Ovary (tissue), 9 donors: ENCODE measurements around the gene TOMM70. TPM values are rescaled to one million over a fixed set of nuclear protein-coding genes. Genes with fewer than 3 reads are reported as not detected.

ENCODE experiments used
- DNase-seq, 5 donors: peaks; one replicate each; pipeline ENCODE4 v3.0.0-alpha.2; 2019 to 2020
- H3K27ac ChIP-seq, 2 donors: fragments of 200-600 bp; one replicate each; pipeline versions ENCODE4 v1.5.1 to v1.8.0; 2019 to 2022
- H3K27me3 ChIP-seq: fragments of 200-600 bp; one replicate; pipeline ENCODE4 v1.8.0; 2022
- H3K36me3 ChIP-seq: fragments of 200-600 bp; sonication (generic); one replicate; pipeline ENCODE4 v1.5.1; 2019
- H3K4me1 ChIP-seq: one replicate; pipeline ENCODE4 v1.8.1; 2013; ENCODE audit warnings: mild to moderate bottlenecking, moderate library complexity; ENCODE audit not compliant: insufficient read depth
- H3K4me3 ChIP-seq: fragments of 200-600 bp; sonication (generic); one replicate; pipeline ENCODE4 v1.5.1; 2017
- H3K9me3 ChIP-seq, 2 donors: fragments of 200-600 bp in 1 of 2; sonication (generic) in 1 of 2; one replicate each; pipeline versions ENCODE4 v1.5.1 to v1.8.1; 2013 to 2019; ENCODE audit warnings: mild to moderate bottlenecking in 1 of 2, moderate library complexity in 1 of 2
- CTCF ChIP-seq, 3 donors: fragments of 450-650 bp in 2 of 3; fragments of 200-600 bp in 1 of 3; IDR thresholded peaks; one replicate each; pipeline versions ENCODE4 v1.5.1 to v1.8.0; 2016 to 2022; ENCODE audit warnings: antibody characterized with exemption in 3 of 3, mild to moderate bottlenecking in 1 of 3
- EP300 ChIP-seq: sonication (generic); formaldehyde crosslinking; IDR thresholded peaks from one replicate; pipeline ENCODE4 v1.6.1; 2017; ENCODE audit warnings: antibody characterized with exemption
- POLR2A ChIP-seq: fragments of 450-650 bp; IDR thresholded peaks from one replicate; pipeline ENCODE4 v1.6.1; 2017; ENCODE audit warnings: antibody characterized with exemption, mild to moderate bottlenecking, moderate library complexity
- WGBS, 3 donors: extraction: QIAGEN DNeasy Blood & Tissue Kit in 1 of 3; methylation state at CpG; one replicate each; pipeline versions ENCODE4 v1.1.5 to v1.1.7; 2013 to 2017; 5-methylcytosine and 5-hydroxymethylcytosine counted together
- intact Hi-C, 4 donors: fragments of 100-400 bp; cut with DNase I; formaldehyde crosslinking; loops; one replicate each; pipeline versions ENCODE4 v1.11.0 to v1.15.1; 2022 to 2023
- polyA plus RNA-seq, 2 donors: library from polyadenylated mRNA; stranded (reverse); fragments of 200-250 nt in 1 of 2; fragments of 350-450 nt in 1 of 2; fragmentation: Illumina TruSeq in 1 of 2; extraction: RNeasy Lipid Tissue Mini Kit (QIAGEN cat#74804) in 1 of 2; gene quantifications; one replicate each; pipeline ENCODE4 v1.2.3, GENCODE V29; 2013 to 2014
- total RNA-seq, 7 donors: library from RNA; depleted of rRNA in 2 of 7; stranded (reverse); fragments of >200 nt in 2 of 7; fragmentation: NEBNext Ultra II Directional in 3 of 7; extraction: Animal tissue kit (Norgen Biotek cat#: 25700) in 3 of 7; gene quantifications; one replicate each; pipeline versions ENCODE4 v1.1.0 to v1.2.4, GENCODE V29; 2016 to 2023
- donor health status: DM: no; HTN: no; CAD: no; lungs with moderate emphysema.
- donor health status: DM: no; HTN: no; CAD: no.
- donor health status: Bipolar disorder and iron deficiency.
- donor health status: DM: yes; HTN: yes; CAD: no.
- donor health status: DM: no; HTN: no; CAD: no.
- donor health status: DM: yes; HTN: yes; CAD: no.

The TOMM70 gene
- total and polyA plus RNA-seq, 9 donors, result 24.7 to 53.6 (median 37.3) TPM

- Histone ChIP-seq H3K9me3 (no peaks in the 10 kb centered on the region), H3K27ac (no peak overlapping the region), H3K4me3 (no peak overlapping the region), H3K27me3 (no peaks in the 10 kb centered on the region), H3K36me3 (no peaks in the 10 kb centered on the region), H3K4me1 (no peaks in the 10 kb centered on the region)
- no peak for DNase-seq
- TF ChIP-seq POLR2A, result no peak
- TF ChIP-seq EP300, result no peak
- no peak for TF ChIP-seq CTCF (IDR thresholded peaks at IDR 0.05)
- 94 to 98% (median 96%) methylated on average over 4 of the region's 4 CpGs for WGBS, 3 donors
- intact Hi-C loops, result no loop called here
Measured at GRCh38 chr3:100360757-100361496, 40.0 kb downstream of the TOMM70 start.

- no peaks in the 10 kb centered on the region for H3K9me3 ChIP-seq
- 90 to 97% (median 92%) methylated on average over 3 of the region's 3 CpGs for WGBS, 3 donors
- no peaks in the 10 kb centered on the region for H3K27me3 ChIP-seq
- no peak overlapping the region for H3K4me3 ChIP-seq
- no peak overlapping the region for H3K27ac ChIP-seq
- TF ChIP-seq EP300, result no peak
- no peak for TF ChIP-seq CTCF (IDR thresholded peaks at IDR 0.05)
- TF ChIP-seq POLR2A, result no peak
- no peaks in the 10 kb centered on the region for H3K36me3 ChIP-seq
- intact Hi-C loops, result no loop called here
- DNase-seq, result no peak
- no peaks in the 10 kb centered on the region for H3K4me1 ChIP-seq
Measured at GRCh38 chr3:100359035-100359434, 41.9 kb downstream of the TOMM70 start.

- Histone ChIP-seq H3K9me3 (no peaks in the 10 kb centered on the region), H3K4me1 (no peaks in the 10 kb centered on the region), H3K27me3 (no peaks in the 10 kb centered on the region), H3K36me3 (no peaks in the 10 kb centered on the region), H3K27ac (no peak overlapping the region), H3K4me3 (no peak overlapping the region)
- intact Hi-C loops, result no loop called here
- WGBS, 3 donors, result 88 to 90% (median 90%) methylated on average over 2 of the region's 2 CpGs
- DNase-seq, result no peak
- TF ChIP-seq POLR2A (no peak), CTCF (IDR thresholded peaks at IDR 0.05) (no peak), EP300 (no peak)
Measured at GRCh38 chr3:100358413-100358812, 42.5 kb downstream of the TOMM70 start.

- Histone ChIP-seq H3K27me3 (no peaks in the 10 kb centered on the region), H3K36me3 (no peaks in the 10 kb centered on the region)
- no peak for DNase-seq
Measured at GRCh38 chr3:100354850-100355249, 46.0 kb downstream of the TOMM70 start.

More at GRCh38 chr3:100354850-100355249, 46.0 kb downstream of the TOMM70 start:
- H3K9me3 ChIP-seq, result no peaks in the 10 kb centered on the region
- intact Hi-C loops, result no loop called here
- WGBS, 3 donors, result 63 to 78% (median 63%) methylated on average over 3 of the region's 3 CpGs
- no peak overlapping the region for H3K4me3 ChIP-seq
- TF ChIP-seq CTCF (IDR thresholded peaks at IDR 0.05) (no peak), EP300 (no peak), POLR2A (no peak)
- H3K27ac ChIP-seq, result no peak overlapping the region
- no peaks in the 10 kb centered on the region for H3K4me1 ChIP-seq
